ENCODE measurements around the gene MAFG.

The MAFG gene

DNA sequence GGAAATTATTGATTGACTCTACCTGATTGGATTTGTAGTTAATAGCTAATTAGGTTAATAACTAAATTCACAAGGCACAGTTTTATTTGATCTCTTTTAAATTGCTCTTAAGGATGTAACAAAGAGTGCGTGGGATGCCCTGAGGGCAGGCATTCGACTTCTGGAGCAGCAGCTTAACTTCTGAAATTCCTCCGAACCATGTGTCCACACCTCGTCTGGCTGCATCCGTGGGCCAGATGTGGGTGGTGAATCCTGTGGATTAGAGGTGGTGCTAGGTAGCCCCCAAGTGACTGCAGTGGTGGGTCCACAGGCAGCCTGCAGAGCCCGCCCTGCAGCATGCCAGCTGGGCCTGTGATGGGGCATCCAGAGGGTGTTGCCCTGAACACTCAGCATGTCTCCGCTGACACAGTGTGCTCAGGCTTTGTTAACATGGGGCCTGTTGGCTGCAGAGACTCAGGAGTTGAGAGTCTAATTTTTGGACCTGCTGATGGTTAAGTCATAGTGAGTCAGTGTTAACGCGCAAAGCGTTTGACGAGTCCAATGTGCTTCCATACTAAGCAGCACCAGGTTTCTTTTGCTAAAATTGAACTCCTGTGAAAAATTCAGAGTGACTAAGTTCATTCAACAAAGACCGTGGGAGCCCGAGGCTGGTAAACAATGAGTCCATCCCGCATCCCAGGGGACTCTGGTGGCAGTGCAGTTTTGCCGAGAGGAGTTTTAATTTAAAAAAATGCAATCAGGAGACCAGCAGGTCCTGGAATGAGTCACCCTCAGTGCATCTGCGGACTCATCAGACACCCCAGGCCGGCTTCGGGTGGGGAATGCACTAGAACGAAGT is 29.3 kb downstream of the MAFG start:
- DNase-seq (ENCODE audit: low spot score), result no peak

DNA sequence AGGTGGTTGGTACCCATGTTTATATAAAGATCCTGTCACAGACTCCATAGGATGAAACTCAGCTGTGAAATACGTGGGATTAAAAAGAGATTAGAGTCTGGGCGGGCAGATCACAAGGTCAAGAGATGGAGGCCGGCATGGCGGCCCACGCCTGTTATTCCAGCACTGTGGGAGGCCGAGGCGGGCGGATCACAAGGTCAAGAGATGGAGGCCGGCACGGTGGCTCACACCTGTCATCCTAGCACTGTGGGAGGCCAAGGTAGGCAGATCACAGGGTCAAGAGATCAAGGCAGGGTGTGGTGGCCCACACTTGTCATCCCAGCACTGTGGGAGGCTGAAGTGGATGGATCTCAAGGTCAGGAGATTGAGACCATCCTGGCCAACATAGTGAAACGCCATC is 32.1 kb downstream of the MAFG start:
- no peak for DNase-seq (ENCODE audit: low spot score)

DNA sequence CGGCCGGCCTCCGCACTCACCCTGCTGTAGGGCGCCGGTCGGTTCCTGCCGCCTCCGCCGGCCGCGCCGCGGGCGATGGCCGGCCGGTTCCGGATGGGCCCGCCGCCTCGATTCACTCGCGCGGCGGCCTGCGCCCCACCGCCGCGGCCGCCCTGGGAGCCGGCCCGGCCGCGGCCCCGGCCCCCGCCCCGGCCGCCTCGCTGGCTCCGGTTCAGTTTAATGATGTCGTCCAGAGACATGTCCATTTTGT is 36.3 kb downstream of the MAFG start:
- no peak for DNase-seq (ENCODE audit: low spot score)

DNA sequence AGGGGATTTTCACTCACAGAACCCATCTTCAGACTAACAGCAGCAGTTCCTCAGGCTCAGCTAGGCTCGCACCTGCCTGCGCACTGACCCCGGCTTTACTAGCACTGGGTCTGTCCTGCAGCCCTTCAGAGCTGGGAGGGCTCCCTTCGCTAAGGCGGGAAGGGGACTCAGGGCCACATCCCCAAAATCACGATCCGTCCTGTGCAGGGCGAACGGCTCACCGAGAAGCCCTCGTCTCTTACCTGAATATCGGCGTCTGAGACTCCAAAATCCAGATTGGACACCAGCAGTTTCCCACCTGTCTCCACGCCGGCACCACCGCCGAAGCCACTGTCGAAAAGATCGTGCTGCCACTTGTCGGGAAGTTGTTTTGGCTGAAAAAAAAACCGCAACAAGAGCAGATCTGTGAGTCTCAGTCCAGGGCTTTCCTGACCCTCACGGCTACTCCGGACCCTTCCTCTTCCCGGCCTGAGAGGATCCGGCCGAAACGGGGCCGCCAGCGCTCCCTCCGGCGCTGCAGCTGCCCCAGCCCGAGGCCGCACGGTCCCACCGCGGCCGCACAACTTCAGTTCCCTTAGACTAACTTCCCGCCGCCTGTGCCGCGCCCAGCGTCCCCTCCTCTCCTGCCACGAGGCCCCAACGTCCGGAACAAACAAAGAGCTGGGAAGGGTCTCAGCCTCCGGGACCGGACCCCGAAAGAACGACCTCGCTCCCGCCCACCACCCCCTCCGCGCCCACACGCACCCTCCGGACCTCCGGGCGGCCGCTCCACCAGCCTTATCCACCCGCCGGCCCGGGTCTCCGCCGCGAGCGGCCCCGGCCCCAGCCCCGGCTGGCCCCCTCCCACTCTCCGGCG is 36.9 kb downstream of the MAFG start:
- DNase-seq (ENCODE audit: low spot score), result no peak

DNA sequence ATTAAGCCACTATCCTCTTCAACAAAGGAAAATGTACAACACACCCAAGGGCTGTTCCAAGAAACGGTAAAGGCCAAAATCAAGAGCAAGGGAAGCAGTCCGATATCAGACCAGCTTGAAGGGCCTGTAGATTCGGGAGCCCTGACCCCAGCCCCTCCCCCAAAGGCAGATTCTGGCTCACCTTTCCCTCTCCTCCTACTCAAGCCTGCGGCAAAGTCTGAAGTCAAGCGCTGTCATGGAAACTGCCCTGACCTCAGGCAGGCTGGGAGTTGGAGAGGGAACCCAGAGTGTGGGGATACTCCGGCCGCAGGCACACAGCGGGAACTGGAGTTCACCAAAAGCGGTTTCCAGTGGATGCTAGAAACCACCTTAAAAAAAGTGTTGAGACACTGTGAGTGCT is 37.9 kb downstream of the MAFG start:
- DNase-seq (ENCODE audit: low spot score), result no peak

DNA sequence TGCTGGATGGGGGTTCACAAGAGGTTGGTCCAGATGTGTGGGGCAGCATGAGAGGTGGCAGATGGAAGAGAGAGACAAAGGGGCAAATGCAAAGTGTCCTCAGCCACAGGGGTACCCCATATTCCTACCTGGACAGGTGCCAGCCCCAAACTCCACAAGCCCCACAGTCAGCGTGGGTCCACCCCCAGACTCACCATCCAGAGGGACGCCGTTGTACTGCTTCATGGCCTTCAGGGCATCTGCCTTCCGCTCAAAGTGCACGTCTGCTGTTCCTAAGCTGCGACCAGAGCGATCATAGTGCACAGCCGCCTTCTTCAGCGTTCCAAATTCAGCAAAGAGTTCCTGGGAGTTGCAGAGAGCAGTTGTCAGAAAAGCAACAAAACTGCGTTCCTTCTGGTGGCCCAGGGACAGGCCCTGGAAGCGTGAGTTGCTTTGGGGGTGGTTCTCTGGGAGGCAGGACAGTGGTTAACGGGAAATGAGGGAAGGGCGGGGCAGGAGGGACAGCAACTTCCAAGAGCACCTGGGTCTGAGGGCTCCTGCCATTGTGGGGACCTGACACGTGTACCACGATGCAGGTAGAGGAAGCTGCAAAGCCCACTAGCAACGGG is 38.4 kb downstream of the MAFG start:
- no peak for DNase-seq (ENCODE audit: low spot score)

DNA sequence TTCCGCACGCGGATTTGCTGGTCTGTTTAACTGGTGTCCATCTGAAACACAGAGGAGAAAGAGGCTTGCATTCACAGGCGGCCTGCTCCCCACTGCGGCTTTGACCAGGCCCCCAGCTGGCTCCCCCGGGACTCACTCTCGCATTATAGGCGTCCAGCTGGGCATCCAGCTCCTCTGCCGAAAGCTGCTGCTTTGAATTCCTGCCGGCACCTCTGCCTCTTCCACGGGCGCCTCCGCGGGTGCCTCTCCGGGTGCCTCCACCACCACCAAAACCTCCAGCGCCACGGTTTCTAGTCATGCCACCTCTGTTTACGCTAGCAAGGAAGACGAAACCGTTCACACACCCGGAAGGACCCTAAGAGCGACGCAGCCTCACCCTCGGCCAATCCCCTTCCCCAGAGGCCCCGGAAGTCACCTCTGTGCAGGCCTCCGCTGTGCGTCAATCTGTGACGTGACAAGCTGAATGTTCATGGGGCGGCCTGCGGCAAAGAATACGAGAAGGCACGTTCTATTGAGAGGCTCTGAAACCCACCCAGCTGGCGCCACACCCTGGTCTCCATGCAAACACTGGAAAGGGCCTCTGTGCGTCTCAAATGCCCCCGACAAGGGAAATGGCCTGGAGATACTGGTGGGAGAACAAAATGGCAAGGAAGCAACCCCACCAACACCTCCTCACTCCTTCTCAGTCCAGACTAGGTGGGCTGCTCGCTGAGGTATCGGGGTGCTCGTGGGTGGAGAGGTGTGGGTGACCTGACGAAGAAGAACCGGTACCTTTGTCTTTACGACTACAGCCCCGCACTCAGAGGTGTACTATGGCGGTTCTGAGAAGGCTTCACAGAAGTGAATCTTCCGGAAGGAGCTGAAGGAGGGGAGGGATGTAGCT is 39.2 kb downstream of the MAFG start:
- DNase-seq (ENCODE audit: low spot score), result no peak

DNA sequence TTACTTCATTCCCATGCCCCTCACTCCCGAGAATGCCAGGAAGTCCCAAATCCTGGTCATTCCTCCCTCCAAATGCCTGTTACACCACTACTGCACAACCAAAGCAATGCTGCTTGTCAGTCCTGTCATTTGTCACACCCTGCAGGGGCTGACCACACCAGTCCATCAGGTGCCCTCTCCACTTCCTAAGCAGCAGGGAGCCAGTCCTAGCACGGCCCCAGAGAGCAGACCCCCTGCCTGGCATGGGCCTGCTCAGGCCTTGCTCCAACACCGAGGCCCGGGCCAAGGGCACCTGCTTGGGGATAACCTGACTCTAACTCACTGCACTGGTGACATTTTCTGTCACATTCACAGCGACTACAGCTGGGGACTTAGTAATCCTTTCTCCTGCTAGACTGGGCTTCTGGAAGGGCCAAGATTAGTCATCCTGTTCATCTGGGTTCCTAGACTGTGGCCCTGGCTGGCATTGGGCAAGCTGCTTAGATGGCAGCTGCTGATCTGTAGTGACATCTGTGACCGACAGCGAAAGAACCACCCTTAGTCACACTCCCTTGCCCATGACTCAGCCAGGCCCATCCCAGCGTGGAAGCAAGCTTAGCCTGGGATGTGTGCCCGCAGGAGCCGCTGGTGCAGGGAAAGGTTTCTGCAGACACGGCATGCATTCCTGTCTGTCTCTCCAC is 41.5 kb downstream of the MAFG start:
- DNase-seq (ENCODE audit: low spot score), result no peak

DNA sequence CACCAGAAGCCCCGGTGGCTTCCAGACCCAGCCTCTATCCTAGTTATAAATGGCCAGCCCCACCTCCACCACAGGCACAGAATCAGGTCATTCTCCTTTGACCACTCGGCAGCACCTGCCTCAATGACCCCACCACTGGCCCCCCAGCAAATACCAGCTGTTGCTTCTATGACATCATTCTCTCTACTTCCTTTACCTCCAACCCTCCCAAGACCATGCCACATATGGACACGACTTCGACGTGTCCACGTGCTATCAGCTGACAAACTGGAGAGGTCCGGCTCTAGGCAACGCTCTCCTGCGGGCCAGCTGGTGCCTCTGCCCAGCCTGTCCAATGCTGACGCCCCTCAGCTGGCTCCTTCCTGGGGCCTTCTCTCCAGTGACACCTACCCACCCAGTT is 42.1 kb downstream of the MAFG start:
- DNase-seq (ENCODE audit: low spot score), result no peak

DNA sequence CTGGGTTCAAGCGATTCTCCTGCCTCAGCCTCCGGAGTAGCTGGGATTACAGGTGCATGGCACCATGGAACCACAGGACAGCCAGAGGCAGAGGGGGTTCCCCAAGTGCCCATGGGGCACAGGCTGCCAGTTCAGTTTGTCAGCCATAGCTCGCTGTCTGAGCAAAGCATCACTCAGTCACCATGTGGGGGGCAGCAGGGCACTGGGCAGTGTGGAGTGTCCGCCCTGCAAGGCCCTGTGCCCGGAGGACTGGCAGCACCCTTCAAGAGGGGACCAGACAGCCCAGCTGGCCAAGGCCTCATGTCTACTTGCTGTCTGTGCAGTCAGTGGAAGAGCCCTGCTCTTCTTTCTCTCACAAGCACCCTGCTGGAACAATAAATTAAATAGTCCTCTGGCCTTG is 42.6 kb downstream of the MAFG start:
- no peak for DNase-seq (ENCODE audit: low spot score)

DNA sequence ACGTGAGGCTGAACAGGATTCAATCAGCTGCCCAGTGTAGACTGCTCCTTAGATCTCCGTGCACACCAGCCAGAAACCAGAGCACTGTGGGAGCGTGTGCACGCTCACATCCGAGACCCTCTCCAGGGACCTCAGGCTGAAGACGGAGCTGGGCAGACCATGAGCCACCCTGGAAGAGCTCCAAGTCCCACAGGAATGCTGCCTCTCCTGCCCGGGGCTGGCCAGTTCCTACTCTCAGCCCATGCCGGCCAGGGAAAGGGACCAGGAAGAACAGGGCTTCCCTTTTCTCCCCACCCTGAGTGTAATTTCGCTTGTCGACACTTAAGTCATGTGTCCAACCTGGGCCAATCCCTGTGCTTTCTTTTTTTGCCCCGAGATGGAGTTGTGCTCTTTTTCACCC is 43.0 kb downstream of the MAFG start:
- no peak for DNase-seq (ENCODE audit: low spot score)

DNA sequence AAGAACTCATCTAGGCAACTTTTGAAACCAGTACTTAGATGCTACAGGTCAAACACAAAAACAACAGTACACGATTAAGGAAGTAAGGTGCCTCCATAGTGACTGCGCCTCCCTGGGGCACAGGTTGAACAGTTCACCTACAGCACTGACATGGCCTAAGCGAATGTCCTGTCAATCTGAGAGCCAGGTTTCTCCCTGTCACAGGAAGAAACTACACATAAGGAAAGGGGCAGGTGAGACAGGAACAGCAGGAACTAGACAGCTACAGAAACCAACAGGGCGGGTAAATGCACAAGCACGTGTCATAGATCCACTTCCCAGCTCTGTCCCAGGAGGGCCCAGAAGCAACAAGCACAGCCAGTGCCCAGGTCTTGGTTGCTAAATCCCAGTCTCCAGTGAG is 48.4 kb downstream of the MAFG start:
- DNase-seq (ENCODE audit: low spot score), result no peak

DNA sequence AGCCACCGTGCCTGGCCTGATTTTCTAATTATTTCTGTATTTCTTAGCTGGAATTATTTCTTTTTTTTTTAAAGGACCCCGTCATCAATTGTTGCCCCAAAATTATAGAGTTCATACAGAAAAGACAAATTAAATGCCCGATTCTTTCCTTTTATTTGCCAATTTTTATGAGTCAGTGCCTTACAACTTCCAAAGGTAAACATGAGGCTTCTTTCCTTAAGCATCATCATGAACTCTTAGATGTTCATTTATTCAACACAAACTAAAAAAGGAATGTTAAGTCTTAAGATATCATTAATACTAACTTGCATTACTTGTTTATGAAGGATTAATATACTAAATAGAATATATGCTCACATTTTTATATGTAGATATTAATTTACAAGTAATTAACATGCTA is 49.2 kb downstream of the MAFG start:
- DNase-seq (ENCODE audit: low spot score), result no peak

DNA sequence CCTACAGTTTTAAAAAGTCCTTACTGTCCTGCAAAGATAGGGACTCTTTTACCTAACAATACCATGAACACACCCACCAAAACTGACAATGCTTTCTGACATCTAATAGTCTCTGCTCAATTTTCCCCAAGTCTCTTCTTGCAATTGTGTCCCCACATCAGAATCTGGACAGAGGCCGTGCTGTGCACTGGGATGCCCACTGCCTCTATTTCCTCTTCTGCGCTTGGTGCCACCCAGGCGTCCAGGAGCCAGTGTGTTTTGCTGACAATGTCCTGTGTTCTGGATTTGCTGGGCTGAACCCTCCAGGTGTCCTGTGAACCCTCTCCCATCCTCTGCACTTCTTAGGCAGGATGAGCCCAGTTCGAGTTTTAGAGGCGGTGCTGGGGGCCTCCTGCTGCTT is 50.0 kb downstream of the MAFG start:
- no peak for DNase-seq (ENCODE audit: low spot score)

DNA sequence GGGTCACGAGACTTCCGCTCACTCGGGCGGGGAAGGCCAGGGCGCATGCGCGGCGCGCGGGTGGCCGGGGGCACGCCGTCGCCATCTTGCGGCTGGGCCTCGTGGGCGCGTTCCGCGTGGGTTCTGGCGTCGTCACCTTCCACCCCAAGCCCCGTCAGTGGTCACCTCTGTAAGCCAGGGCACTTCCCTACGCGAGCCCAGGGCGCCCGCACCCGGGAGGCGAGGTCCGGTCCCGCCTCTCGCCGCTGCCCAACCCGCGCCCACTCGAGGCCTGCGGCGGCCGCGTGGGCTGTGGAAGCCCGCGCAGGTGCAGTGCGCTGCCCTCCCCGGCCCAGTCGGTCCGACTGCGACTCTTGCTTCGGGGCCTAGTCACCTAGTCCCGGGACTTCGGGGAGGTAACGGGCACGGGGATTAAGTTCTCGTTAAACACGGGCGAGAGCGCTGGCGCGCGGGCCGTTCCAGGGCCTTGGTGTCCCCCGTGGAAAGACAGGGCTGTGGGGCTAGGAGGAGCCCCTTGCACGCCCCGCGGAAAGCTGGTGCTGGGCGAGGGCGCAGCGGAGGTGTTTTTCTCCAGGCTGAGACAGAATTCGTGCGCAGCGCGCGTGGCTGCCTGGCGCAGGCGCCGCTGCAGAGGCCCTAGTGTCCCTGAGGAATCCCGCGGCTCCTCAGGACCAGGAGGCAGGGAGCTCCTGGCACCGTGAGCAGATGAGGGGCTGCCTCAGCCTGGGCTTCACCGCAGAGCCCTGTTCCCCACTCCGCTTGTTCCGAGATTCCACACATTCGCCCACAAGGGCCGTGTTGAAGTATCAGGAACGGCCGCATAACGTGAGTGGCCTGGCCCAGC is 55.9 kb downstream of the MAFG start:
- DNase-seq (ENCODE audit: low spot score), result peak; percentile 92

DNA sequence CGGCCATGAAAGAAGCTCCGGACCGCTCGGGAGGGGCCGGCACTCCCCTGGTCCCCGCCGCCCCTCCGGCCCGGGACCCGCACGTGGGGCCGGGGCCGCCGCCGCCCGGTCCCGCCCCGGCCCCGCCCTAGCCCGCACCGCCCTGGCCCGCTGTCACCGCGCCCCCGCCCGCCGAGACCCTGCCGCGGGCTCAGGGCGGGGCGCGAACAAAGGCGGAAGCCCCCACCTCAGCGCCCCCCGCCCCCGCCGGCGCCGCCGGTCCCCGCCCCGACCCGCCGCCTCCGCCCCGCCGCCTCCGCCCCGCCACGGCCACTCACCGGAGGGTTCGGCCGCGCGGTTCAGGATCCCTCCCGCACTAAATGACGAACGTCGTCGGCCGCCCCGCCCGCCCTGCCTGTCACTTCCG is 56.6 kb downstream of the MAFG start, which contains the start of gene ARHGDIA:
ARHGDIA (minus strand) TSS at position 357 of the 406 bp plus-strand sequence. CDS start 1,407 bp downstream, outside the sequence.
- no peak for DNase-seq (ENCODE audit: low spot score)

DNA sequence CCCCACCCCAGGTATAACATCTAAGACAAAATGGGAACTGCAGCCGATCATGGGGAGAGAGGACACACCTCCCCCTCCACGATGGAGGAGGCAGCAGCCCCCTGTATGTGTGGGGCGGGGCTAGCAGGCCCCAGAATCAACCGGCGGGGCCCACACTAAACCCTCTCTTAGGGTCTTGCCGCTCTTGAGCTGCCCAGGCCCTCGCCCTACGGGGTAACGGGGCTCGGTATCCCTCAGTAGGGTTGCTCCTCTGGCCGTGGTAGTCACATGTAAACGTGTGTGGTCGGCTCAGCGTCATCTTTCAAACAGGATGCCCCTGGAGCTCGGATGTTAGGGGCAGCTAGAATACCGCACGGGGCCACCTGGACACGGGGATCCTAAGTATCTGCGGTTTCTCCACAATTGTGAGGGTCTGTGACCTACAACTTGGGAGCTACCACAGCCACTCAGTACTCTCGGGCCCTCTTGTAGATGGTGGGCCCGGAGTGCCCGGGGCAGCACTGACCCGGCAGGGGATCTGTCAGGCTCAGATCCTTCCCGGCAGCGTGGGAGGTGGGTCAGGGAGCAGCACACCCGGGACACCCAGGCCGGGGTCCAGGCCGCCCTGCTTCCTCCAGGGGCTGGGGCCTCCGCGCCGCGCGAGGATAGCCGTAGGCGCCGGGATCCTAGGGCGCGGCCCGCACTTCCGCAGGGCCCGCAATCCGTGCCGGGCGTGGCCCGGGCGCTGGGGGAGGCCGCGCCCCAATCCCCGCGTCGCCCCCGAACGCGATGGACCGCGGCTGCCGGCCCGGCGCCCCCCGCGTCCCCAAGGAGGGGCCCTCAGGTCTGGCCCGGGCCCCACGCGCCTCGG is 57.2 kb downstream of the MAFG start:
- no peak for DNase-seq (ENCODE audit: low spot score)

DNA sequence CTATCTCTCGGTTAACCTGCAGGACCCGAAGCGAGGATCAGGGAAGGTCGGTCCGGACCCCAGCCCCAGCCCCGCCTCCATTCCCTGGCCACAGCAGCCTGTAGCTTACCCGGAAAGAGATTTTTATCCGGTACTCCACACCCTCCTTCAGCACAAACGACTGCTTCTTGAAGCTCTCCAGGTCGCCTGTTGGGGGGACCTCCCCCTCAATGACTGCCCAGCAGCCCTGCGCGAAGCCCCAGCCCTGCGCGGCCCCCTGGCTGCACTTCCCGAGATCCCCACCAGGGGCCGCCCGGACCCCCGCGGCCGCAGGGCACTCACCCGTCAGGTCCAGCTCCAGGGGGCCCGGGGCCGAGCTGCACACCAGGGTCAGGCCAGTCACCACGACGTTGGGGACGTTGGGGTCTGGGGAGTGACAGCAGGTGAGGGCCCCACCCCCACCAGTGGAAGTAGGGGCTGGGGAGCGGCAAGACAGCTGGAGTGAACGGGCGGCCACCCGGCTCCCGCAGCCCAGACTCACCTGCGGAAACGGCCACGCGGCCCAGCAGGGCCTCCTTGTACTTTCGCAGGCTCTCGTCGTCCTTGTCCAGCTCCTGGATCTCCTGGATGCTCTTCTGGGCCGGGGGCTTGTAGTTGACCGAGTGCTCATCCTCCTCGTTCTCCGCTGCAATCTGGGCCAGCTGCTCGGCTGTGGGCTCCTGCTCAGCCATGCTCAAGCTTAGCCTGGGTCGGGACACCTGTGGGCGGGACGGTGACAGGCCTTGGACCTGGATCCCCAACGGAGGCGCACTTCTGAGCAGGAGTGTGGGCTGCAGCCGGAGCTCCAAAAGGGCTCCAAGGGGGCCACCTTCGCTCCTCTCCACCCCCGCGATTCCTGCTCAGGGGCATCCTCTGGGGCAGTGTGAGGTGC is 58.1 kb downstream of the MAFG start:
- no peak for DNase-seq (ENCODE audit: low spot score)

Data from LoVo (cell line).